Smooth muscle cell (in vitro differentiated cells): ENCODE results near the gene GAD1. TPM values are rescaled to one million over a fixed set of nuclear protein-coding genes. Genes with fewer than 3 reads are reported as not detected.

ENCODE experiments used
- DNase-seq: peaks from one replicate; lab custom pipeline; 2025; ENCODE audit not compliant: unreplicated experiment; lab: John Stamatoyannopoulos, UW
- H2AFZ ChIP-seq: fragments of 200-600 bp; sonication (generic); 2 replicates; pipeline ENCODE4 v1.6.0; 2016; ENCODE audit warnings: antibody characterized with exemption, low read depth, mild to moderate bottlenecking
- H3F3A ChIP-seq: fragments of 200-600 bp; sonication (generic); 2 replicates; pipeline ENCODE4 v1.6.0; 2017; ENCODE audit warnings: antibody characterized with exemption, low read depth
- H3K27ac ChIP-seq: fragments of 200-600 bp; sonication (generic); 2 replicates; pipeline ENCODE4 v1.5.1; 2016; ENCODE audit warnings: low read depth, mild to moderate bottlenecking
- H3K27me3 ChIP-seq: fragments of 200-600 bp; sonication (generic); 2 replicates; pipeline ENCODE4 v1.6.1; 2016; ENCODE audit warnings: low read depth, mild to moderate bottlenecking
- H3K36me3 ChIP-seq: fragments of 200-600 bp; sonication (generic); 2 replicates; pipeline ENCODE4 v1.5.1; 2016; ENCODE audit warnings: low read depth
- H3K4me1 ChIP-seq: fragments of 200-600 bp; sonication (generic); 2 replicates; pipeline ENCODE4 v1.5.1; 2016; ENCODE audit warnings: low read depth
- H3K4me2 ChIP-seq: fragments of 200-600 bp; sonication (generic); 2 replicates; pipeline ENCODE4 v1.6.0; 2016; ENCODE audit warnings: mild to moderate bottlenecking
- H3K4me3 ChIP-seq: fragments of 200-600 bp; sonication (generic); 2 replicates; pipeline ENCODE4 v1.5.1; 2016; ENCODE audit warnings: mild to moderate bottlenecking
- H3K79me2 ChIP-seq: fragments of 200-600 bp; sonication (generic); 2 replicates; pipeline ENCODE4 v1.6.0; 2016; ENCODE audit warnings: low read depth, mild to moderate bottlenecking
- H3K9ac ChIP-seq: fragments of 200-600 bp; sonication (generic); 2 replicates; pipeline ENCODE4 v1.6.0; 2016; ENCODE audit warnings: low read depth
- H3K9me3 ChIP-seq: fragments of 200-600 bp; sonication (generic); replicated peaks from 2 replicates; pipeline ENCODE4 v1.5.1; 2016; ENCODE audit warnings: low read depth
- H4K20me1 ChIP-seq: fragments of 200-600 bp; sonication (generic); 2 replicates; pipeline ENCODE4 v1.6.0; 2016; ENCODE audit warnings: low read depth
- CTCF ChIP-seq: fragments of 200-600 bp; sonication (generic); IDR thresholded peaks from 2 replicates; pipeline ENCODE4 v1.5.1; 2017; ENCODE audit warnings: borderline replicate concordance, mild to moderate bottlenecking, antibody characterized with exemption; ENCODE audit not compliant: insufficient read depth, poor library complexity, severe bottlenecking
- WGBS: methylation state at CpG from one replicate; pipeline ENCODE4 v1.1.7; 2016; ENCODE audit warnings: low lambda C conversion rate; 5-methylcytosine and 5-hydroxymethylcytosine counted together
- polyA plus RNA-seq: library from polyadenylated mRNA; unstranded; fragments of >200 nt; fragmentation: Nextera tagmentation; extraction: Ambion mirVana; gene quantifications from 2 replicates; pipeline ENCODE4 v1.2.1, GENCODE V29; 2016
- total RNA-seq: library from RNA; depleted of rRNA; stranded (reverse); fragments of >200 nt; gene quantifications from 2 replicates; pipeline ENCODE4 v1.2.3, GENCODE V29; 2014

Gene GAD1
- total and polyA plus RNA-seq, 2 experiments from 2014 or later = 0.11 to 1.0 TPM

DNA sequence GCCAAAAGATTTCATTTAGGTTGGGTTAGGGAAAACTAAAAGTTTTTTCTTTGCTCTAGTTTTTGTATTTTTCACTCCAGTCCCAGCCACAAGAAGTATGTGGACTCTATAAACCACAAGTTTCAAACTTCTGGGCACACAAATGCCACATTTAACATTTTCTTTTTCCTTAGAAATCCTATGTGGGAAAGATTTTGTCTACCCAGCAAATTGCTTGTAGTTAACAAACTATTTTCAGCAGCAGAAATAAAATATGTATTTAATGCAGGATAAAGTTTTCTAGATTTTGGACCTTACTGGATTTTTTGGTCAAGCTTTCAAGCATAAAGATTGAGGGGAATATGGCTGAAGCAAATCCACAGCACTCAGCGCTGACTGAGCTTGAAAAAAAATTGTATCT is 37.4 kb upstream of the GAD1 start:
- H3K36me3 ChIP-seq = no peaks in the 10 kb centered on the region
- H3K9me3 ChIP-seq = no peaks in the 10 kb centered on the region
- no peak for DNase-seq
- no peaks in the 10 kb centered on the region for H3F3A ChIP-seq
- no peak for TF ChIP-seq CTCF
- no peak overlapping the region for H3K4me2 ChIP-seq
- no peak overlapping the region for H2AFZ ChIP-seq
- H4K20me1 ChIP-seq = no peaks in the 10 kb centered on the region
- WGBS = 97% methylated on average over 1 of the region's 1 CpG
- no peak overlapping the region for H3K27ac ChIP-seq
- H3K79me2 ChIP-seq = no peaks in the 10 kb centered on the region
- peaks cover 16% of the 10 kb centered on the region for H3K27me3 ChIP-seq
- peaks cover 6% of the 10 kb centered on the region for H3K4me1 ChIP-seq
- H3K4me3 ChIP-seq = no peak overlapping the region
- no peak overlapping the region for H3K9ac ChIP-seq

- Histone ChIP-seq H3K27ac (no peak overlapping the region), H3K27me3 (peaks cover 10% of the 10 kb centered on the region), H3F3A (no peaks in the 10 kb centered on the region), H2AFZ (no peak overlapping the region), H3K4me1 (no peaks in the 10 kb centered on the region), H3K4me3 (no peak overlapping the region), H3K9ac (no peak overlapping the region), H4K20me1 (no peaks in the 10 kb centered on the region), H3K9me3 (no peaks in the 10 kb centered on the region), H3K79me2 (no peaks in the 10 kb centered on the region), H3K36me3 (no peaks in the 10 kb centered on the region), H3K4me2 (no peak overlapping the region)
- 93% methylated on average over 2 of the region's 2 CpGs for WGBS
- DNase-seq = no peak
- TF ChIP-seq CTCF = no peak
Observed at GRCh38 chr2:170782673-170783072, 34.0 kb upstream of the GAD1 start.

DNA sequence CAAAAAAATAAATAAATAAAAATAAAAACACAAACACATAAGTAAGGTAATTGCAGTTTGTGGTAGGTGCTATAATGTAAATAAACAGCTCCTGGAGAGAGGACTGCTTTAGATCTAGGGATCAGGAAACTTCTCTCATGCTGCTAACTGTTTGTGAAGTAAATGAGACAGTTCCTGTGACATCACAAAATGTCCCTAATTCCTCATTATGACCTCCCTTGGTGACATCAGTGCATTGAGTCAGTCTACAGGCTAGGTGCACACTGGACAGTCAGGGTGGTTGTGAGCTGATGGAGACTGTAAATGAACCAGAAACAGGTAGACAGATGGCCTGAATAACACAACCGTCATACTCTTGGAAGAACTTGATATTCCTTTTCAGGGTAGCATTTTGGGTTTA is 33.1 kb upstream of the GAD1 start:
- H3K9me3 ChIP-seq = no peaks in the 10 kb centered on the region
- no peak overlapping the region for H2AFZ ChIP-seq
- H3K4me2 ChIP-seq = no peak overlapping the region
- no peaks in the 10 kb centered on the region for H3K36me3 ChIP-seq
- no peak overlapping the region for H3K9ac ChIP-seq
- H3K4me3 ChIP-seq = no peak overlapping the region
- no peak for TF ChIP-seq CTCF
- WGBS = 95% methylated on average over 1 of the region's 1 CpG
- no peak for DNase-seq
- no peaks in the 10 kb centered on the region for H3F3A ChIP-seq
- H3K27ac ChIP-seq = no peak overlapping the region
- H4K20me1 ChIP-seq = no peaks in the 10 kb centered on the region
- H3K27me3 ChIP-seq = peaks cover 8% of the 10 kb centered on the region
- no peaks in the 10 kb centered on the region for H3K79me2 ChIP-seq
- no peaks in the 10 kb centered on the region for H3K4me1 ChIP-seq

GRCh38 chr2:170798996-170799395 is 17.7 kb upstream of the GAD1 start:
- Histone ChIP-seq H3K4me2 (no peak overlapping the region), H3K9ac (no peak overlapping the region), H3K9me3 (no peaks in the 10 kb centered on the region), H3K79me2 (no peaks in the 10 kb centered on the region), H3K4me1 (no peaks in the 10 kb centered on the region), H3F3A (no peaks in the 10 kb centered on the region), H2AFZ (no peak overlapping the region), H3K4me3 (no peak overlapping the region), H3K36me3 (no peaks in the 10 kb centered on the region), H4K20me1 (no peaks in the 10 kb centered on the region), H3K27ac (no peak overlapping the region), H3K27me3 (peaks cover 8% of the 10 kb centered on the region)
- DNase-seq = no peak
- no peak for TF ChIP-seq CTCF
